ENCODE measurements around the gene TRPV3. TPM values are rescaled to one million over a fixed set of nuclear protein-coding genes. Genes with fewer than 3 reads are reported as not detected.
"Not testable (repeated sequence)": the region's sequence is repeated elsewhere in the genome, so short reads cannot be mapped to it uniquely, and the experiment has no call there.

Gene TRPV3
- 5.7 TPM for total RNA-seq

DNA sequence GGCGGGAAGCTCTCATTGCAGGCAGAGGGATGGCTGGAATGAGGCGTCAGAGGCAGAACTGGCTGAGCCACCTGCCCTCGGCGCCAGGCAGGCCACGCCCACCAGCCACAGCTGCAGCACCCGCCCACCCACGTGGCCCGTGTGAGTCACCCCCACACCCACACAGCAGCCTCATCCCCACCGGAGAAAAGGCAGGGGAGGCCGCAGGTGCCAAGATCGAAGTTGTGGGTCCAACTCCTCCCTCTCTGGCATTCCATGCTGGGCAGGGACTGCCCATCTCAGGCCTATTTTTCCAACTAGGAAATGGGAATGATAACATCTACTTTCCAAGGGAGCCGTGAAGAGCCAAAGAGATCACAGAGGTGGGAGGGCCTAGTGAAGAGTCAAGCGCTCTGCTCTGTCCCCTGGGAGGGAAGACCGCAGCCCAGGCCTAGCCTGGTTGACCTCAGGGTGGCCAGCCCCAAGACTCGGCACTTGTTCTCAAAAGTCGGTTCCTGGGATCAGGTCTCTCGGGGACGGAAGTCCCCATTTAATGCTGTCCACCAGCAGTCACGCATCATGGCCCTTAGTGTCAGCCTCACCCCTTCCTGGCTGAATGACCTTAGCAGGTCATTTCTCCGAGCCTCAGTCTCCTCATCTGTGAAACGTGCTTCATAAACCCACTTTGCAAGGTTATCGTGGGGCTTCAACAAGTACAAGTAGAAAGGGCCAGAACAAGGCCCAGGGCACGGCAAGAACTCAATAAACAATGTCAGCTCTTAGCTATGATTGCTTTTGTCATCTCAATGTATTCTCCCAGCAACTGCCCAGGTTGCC lies at the start of gene TRPV3:
TRPV3 (minus strand) TSS at position 45 of the 816 bp plus-strand sequence. CDS start 2,962 bp downstream, outside the sequence.
- DNase-seq (ENCODE audit: low spot score): peak; percentile 90

DNA sequence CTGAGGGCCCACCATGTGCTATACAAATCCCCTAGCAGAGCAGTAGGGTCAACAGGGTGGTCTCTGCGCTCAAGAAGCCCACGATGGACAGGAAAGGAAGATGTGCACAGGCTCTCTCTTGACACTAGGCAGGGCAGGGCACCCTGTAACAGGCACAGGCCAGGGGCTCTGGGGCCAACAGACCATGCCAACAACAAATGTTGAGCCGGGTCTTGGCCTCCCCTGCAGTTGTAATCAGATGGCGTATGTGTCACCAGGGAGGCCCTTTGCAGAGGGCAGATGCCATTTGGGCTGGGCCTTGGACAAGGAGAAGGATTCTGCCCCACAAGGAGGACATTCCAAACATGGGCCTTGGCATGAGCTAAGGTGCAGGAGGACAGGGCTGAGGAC lies 46.3 kb upstream of the TRPV3 start:
- no peak for DNase-seq (ENCODE audit: low spot score)

DNA sequence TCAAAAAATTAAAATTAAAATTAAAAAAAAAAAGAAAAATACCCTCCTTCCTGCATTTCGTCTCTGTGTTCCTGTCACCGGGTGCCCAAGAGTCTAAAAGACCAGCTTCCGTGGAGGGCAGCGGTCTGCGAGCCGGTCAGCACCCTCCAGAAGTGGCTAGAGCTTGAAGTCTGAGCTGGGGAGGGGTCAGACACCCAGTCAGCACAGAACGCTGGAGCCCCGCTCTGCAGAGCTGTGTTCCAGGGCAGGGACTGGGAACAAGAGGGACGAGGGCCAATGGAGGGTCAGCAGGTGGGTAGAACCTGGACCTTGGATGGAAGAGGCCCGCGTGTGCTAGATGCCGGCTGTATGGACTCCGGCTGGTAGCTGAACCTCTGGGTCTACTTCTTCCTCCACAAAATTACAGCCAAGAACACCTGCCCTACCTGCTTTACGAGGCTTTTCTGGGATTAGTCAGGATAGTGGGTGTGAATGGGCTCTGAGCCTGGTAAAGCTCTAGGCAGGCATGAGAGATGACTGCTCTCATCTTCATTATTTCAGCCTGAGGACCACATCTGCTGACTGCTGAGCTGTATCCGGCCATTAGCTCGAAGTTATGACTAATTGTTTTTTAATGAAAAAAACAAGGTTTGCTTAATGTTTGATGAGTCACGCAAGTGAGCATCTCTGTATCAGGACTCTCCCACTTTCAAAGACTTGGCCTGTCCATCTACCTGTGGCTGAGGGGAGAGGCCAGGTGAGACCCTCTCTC lies 45.7 kb upstream of the TRPV3 start:
- no peak for DNase-seq (ENCODE audit: low spot score)

DNA sequence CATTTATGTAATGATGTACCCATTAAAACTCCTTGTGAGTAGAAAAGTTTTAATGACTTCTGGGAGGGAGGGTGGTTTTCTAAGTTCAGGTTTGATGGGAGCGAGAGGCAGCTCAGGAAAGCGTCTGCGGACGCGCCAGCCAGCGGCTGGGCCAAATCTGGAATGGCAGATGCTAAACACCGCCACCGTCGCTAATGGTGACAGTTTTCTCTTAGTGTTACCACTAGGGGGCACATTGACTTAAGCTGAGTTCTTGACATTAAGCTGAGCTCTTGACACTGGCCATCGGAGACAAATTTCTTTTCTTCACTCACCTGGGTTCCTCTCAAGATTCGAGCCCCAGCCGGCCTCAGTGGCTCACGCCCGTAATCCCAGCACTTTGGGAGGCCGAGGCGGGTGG lies 44.9 kb upstream of the TRPV3 start:
- no peak for DNase-seq (ENCODE audit: low spot score)

DNA sequence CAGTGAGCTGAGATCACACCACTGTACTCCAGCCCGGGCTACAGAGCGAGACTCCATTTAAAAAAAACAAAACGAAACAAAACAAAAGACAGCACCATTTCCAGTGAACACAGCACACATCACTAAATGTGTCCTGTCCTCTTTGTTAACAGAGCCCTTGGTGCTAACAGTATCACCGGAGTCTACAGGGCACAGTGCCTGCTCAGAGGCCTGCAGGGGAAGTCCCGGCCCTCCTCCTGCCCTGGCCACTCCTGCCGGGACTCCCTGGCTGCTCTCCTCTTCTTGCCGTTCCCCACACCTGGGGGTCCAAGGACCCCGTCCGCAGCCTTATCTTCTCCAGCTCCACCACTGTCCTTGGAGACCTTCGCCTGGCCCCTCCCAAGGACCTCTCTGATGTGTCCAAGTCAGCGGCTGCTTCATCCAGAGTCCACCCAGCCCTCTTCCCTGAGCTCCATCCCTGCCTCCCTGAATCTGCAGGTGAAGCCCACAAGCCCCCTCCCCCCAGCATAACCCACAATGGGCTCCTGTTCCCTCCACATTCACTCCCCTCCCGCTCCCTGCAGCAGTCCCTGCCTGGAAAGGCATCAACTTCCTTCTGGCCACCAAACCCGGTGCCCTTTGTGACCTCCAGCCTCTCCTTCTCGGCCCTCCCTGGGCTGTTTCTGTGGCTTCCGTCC lies 43.1 kb upstream of the TRPV3 start:
- no peak for DNase-seq (ENCODE audit: low spot score)

GRCh38 chr17:3598078-3598477 lies 40.5 kb upstream of the TRPV3 start:
- DNase-seq (ENCODE audit: low spot score): no peak

DNA sequence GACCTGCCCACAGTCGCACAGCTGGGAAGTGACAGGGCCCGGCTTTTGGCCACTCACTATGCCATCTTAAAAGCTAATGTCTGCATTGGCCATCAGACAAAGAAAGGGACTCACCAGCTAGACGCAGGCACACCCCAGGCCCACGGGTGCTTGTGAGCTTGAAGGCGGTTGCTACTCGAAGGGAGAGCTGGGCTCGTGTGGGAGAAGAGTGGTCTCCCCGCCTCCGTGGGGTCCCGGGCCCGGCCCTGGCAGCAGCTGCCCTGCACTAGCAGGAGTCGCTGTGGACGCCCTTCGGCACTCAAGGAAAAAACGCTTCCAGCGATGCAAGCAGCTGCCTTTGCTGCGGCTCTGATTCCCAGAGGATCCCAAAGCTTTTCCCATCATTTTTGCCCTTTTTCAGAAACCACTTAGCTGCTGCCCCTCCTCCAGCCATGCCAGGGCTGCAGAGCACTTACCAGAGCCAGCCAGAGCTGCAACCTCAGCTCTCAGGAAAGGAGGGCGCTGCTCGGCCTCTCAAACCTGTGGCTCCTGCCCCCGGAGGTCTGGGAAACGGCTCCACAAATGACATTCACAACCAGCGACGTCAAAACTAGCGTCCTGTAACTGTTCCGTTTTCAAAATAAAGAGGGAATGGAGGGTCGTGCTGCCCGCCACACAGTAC lies 39.3 kb upstream of the TRPV3 start:
- no peak for DNase-seq (ENCODE audit: low spot score)

DNA sequence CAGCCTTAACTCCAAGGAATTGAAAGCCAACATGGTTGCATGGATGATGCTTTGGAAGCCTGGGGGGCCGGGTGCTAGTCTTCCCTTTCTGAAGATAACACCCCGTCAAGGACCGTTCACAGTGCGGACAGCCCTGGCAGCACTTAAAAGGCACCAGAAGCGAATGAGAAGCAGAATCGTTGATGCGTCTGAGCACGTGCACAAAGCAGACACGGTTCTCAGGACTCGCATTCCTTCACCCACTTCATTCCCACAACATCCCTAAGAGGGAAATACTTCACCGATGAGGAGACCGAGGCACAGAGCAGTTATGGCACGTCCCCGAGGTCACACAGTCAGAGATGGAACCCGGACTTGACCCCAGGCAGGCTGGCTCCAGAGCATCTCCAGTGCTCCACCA lies 37.4 kb upstream of the TRPV3 start:
- no peak for DNase-seq (ENCODE audit: low spot score)

DNA sequence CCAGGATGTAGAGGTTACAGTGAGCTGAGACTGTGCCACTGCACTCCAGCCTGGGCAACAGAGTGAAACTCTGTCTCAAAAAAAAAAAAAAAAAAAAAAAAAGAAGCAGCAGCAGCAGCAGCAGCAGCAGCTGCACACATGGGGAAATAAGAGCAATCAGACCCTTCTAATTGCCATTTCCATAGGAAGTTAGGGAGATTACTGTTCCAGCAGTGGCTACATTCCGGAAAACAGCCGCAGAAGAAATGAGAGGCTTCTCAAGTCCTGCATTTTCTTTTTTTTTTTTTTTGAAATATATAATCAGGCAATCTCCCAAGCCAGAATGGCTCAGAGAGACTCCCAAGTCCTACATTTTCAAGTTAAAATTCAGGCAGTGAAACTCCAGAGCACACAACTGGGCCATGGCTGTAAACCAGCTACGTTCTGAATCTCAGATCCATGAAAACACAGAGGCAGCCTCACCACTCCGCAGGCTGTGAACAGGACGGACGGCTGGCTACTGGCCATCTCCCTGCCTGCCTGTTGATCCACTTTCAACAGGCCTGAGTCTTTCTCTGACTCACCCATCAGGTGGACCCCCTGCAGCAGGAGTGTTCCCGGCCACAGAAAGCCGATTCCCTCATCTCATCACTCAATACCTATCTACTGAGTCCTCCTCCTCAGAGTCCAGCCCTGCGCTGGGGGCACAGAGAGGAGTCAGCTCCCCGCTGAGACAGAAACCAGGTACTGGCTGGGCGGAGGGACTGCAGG lies 36.6 kb upstream of the TRPV3 start:
- DNase-seq (ENCODE audit: low spot score): no peak

DNA sequence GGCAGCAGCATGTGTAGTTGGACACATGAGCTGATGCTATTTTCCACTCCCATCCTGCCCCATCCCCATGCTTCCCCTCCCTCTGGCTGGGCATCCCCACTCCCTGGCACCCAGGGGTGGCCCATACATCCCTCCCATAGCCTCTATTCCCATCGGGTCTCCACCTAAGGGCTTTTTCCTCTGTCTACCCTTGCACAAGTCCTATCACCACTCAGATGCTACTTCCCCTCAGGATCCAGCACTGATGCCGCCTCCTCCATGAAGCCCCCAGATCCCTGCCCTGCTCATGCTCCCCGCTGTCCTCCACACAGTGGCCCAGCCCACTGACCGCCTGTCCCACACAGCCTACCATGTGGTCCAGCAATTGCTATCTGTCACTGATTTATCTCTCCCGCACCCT lies 35.8 kb upstream of the TRPV3 start:
- no peak for DNase-seq (ENCODE audit: low spot score)

- DNase-seq (ENCODE audit: low spot score): no peak
Observed at GRCh38 chr17:3592216-3592860, 34.7 kb upstream of the TRPV3 start.

DNA sequence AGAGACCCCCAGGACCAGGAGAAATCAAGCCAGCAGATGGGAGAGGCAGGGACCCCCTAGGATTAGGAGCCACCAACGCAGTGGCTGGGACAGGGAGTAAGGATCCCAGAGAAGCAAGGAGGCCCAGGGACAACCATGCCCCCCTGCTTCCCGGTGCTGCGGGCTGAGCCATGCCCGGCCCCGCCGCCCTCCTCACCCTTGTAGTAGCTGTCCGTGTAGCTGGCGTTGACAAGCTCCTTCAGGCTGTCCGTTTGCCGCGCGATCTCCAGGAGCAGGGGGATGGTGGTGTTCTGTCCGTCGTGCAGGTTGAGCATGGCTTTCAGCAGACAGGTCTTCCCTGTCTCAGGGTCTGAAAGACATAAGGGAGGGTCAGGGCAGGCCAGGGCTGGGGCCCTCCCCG lies 33.2 kb upstream of the TRPV3 start:
- DNase-seq (ENCODE audit: low spot score): no peak

DNA sequence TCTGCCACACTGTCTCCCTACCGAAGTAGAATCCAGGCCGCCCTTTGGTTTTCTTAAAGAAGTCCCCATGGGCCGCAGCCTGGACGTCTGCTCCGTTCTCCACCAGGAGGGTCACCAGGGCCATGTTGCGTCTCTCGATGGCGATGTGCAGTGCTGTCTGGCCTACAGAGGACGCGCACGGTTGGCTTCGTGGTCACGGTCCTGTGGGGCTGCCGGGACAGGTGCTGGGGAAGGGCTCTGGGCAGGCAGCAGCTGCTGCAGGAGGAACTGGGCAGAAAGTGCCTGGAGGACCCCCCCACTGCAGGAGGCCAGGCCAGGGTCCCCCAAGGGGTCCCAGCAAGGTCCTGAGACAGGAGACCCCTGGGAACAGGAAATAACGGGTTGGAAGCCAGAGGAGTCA lies 32.6 kb upstream of the TRPV3 start:
- DNase-seq (ENCODE audit: low spot score): no peak

GRCh38 chr17:3589784-3590183 lies 32.2 kb upstream of the TRPV3 start:
- DNase-seq (ENCODE audit: low spot score): no peak

DNA sequence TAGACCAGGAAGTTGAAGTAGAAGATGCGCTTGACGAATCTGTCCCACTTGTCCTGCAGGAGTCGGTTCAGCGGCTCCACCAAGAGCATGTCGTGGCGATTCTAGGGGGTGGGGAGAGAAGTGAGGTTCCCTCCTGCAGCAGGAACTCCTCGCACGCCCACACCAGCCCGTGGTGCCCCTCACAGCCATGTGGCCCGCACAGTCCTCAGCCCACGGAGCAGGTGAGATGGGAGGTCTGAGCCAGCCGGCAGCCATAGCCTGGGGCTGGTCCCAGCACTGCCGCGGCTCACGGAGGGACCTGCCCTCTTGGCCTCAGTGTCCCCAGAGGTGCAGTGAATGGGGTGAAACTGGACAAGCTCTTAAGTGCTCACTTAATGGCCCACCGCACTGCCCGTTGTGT lies 28.2 kb upstream of the TRPV3 start:
- DNase-seq (ENCODE audit: low spot score): no peak

DNA sequence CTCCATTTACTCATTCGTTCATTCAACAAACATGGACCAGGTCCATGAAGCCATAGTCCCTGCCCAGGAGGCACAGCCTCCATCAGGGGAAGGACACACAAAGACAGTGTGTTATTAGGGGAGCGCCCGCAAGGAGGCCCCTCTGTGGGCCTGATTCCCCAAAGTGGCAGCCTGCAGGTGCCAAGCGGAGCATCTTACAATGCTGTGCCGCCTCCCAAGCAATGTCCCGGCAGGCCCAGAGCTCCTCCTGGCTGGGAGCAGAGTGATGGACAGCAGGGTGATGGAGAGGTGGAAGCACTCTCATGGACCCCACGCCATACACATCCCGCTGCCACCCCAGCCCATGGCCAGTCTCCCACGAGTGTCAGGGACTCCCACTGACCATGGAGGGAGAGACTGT lies 25.8 kb upstream of the TRPV3 start:
- DNase-seq (ENCODE audit: low spot score): no peak

DNA sequence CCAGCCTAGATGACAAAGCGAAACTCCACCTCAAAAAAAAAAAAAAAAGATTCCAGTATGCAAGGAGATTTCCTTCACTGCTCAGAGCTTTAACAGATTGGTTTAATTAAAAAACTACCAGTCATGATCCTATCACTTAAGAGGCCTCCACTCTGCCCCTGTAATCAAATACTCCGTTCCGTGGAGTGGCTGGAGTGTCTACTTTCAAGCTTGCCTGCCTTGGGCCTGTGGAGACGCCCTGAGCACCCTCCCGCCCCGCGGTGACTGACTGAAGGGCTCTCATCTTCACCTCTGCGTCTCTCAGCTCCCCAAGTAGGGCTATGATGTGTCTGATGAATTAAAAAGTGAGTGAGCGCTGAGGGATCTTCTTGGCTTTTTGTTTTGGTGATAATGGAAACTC lies 25.3 kb upstream of the TRPV3 start:
- no peak for DNase-seq (ENCODE audit: low spot score)

DNA sequence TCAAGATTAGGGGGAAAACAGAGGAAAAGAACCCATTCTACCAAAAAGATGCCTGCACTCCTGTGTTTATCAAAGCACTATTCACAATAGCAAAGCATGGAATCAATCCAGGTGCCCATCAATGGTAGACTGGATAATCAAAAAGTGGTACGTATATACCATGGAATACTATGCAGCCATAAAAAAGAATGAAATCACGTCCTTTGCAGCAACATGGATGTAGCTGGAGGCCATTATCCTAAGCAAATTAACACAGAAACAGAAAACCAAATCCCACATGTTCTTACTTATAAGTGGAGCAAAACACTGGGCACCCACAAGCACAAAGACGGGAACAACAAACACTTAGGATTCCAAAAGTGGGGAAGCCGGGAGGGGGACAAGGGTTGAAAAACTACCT lies 21.1 kb upstream of the TRPV3 start:
- not testable (repeated sequence) for DNase-seq (ENCODE audit: low spot score)

- DNase-seq (ENCODE audit: low spot score): no peak
Observed at GRCh38 chr17:3576970-3577369, 19.4 kb upstream of the TRPV3 start.

DNA sequence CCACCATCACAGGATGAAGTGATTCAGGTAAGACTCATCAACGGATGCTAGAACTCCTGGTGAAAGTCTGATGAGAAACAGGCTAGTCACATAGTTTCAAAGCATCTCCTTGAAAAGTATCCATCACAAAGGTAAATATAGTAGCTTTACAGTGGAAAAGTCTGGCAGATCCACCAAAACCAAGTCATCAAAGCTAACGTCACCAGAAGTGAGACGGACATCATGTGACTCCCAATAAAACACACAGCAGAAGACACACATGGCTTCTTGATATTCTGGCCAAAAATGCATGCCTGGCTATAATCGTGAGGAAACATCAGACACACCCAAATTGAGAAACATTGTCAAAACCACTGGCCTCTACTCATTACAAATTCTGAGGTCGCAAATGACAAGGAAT lies 17.9 kb upstream of the TRPV3 start:
- DNase-seq (ENCODE audit: low spot score): no peak

DNA sequence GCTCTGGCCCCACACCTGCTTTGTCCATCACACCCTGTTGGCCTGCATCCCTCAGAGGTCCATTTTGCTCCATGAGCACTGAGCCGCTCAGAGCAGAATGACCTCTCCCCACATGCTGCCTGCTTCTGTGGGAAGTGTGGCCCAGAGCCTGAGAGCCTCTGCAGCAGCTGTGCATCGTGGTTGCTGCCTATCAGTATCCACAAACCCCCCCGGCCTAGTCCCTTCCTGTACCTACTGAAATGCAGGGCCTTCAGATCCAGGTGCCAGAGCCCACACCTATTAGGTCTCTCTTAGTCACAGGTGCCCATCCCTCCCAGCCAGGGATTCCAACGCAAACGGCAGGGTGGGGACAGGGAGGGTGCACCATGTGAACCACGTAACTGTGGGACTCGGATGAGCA lies 16.6 kb upstream of the TRPV3 start:
- DNase-seq (ENCODE audit: low spot score): no peak

Data from mucosa of gallbladder (tissue), 1 donor.